OCI-LY1 (cell line): Measurements from ENCODE around the gene C1QTNF9.
"Not testable (repeated sequence)": the region's sequence is repeated elsewhere in the genome, so short reads cannot be mapped to it uniquely, and the experiment has no call there.

Experiments
- H2AFZ ChIP-seq: fragments of 200-600 bp; sonication (generic), shearing (Covaris generic); 2 replicates; pipeline ENCODE4 v1.6.0; 2014; ENCODE audit warnings: antibody characterized with exemption, mild to moderate bottlenecking, low read length
- H3F3A ChIP-seq: fragments of 200-600 bp; sonication (generic), shearing (Covaris generic); 2 replicates; pipeline ENCODE4 v1.6.0; 2014; ENCODE audit warnings: mild to moderate bottlenecking, antibody characterized with exemption, low read length, moderate library complexity; ENCODE audit not compliant: insufficient read depth
- H3K27ac ChIP-seq: fragments of 200-600 bp; sonication (generic); 2 replicates; pipeline ENCODE4 v1.5.1; 2014; ENCODE audit warnings: low read length, mixed run types, mild to moderate bottlenecking, low read depth; ENCODE audit not compliant: poor library complexity, severe bottlenecking
- H3K27me3 ChIP-seq: fragments of 200-600 bp; sonication (generic); 2 replicates; pipeline ENCODE4 v1.6.0; 2014; ENCODE audit warnings: antibody characterized with exemption, mild to moderate bottlenecking, low read length, moderate library complexity; ENCODE audit not compliant: insufficient read depth
- H3K36me3 ChIP-seq: fragments of 200-600 bp; sonication (generic); 2 replicates; pipeline ENCODE4 v1.6.1; 2014; ENCODE audit warnings: mild to moderate bottlenecking, antibody characterized with exemption, low read length, moderate library complexity, mixed read lengths; ENCODE audit not compliant: insufficient read depth
- H3K4me1 ChIP-seq: fragments of 200-600 bp; sonication (generic); 2 replicates; pipeline ENCODE4 v1.5.1; 2014; ENCODE audit warnings: mild to moderate bottlenecking, low read length, moderate library complexity; ENCODE audit not compliant: insufficient read depth, severe bottlenecking
- H3K4me2 ChIP-seq: fragments of 200-600 bp; sonication (generic), shearing (Covaris generic); 2 replicates; pipeline ENCODE4 v1.6.1; 2014; ENCODE audit warnings: low read length
- H3K4me3 ChIP-seq: fragments of 200-600 bp; sonication (generic); 2 replicates; pipeline ENCODE4 v1.5.1; 2014; ENCODE audit warnings: low read length, low read depth, mild to moderate bottlenecking, mixed read lengths; ENCODE audit not compliant: poor library complexity, severe bottlenecking
- H3K79me2 ChIP-seq: fragments of 200-600 bp; shearing (Covaris generic); 2 replicates; pipeline ENCODE4 v1.6.1; 2016; ENCODE audit warnings: mixed run types, low read length, mixed read lengths; ENCODE audit not compliant: insufficient read depth
- H3K9ac ChIP-seq: fragments of 200-600 bp; sonication (generic), shearing (Covaris generic); 2 replicates; pipeline ENCODE4 v1.6.1; 2014; ENCODE audit warnings: mild to moderate bottlenecking, low read length, mixed read lengths
- H3K9me2 ChIP-seq: fragments of 200-600 bp; sonication (generic), shearing (Covaris generic); 2 replicates; pipeline ENCODE4 v1.6.1; 2014; ENCODE audit warnings: low read depth, mild to moderate bottlenecking, low read length, mixed read lengths
- H3K9me3 ChIP-seq: fragments of 200-600 bp; shearing (Covaris generic); 2 replicates; pipeline ENCODE4 v1.6.1; 2014; ENCODE audit warnings: low read length, mixed read lengths
- H4K20me1 ChIP-seq: fragments of 200-600 bp; sonication (generic), shearing (Covaris generic); 2 replicates; pipeline ENCODE4 v1.6.0; 2016; ENCODE audit warnings: mild to moderate bottlenecking, low read length; ENCODE audit not compliant: insufficient read depth
- EZH2 ChIP-seq: fragments of 200-600 bp; sonication (generic), shearing (Covaris generic); IDR thresholded peaks from 2 replicates; pipeline ENCODE4 v1.8.0; 2017; ENCODE audit warnings: borderline replicate concordance, mixed run types, mild to moderate bottlenecking, antibody characterized with exemption, low read length, moderate library complexity, mixed read lengths
- TF ChIP-seq, protein P1 (sequence below): fragments of 200-600 bp; sonication (generic), shearing (Covaris generic); IDR thresholded peaks from 2 replicates; pipeline ENCODE4 v1.5.1; 2017; ENCODE audit warnings: mild to moderate bottlenecking, antibody characterized with exemption, low read length, moderate library complexity, mixed read lengths

The C1QTNF9 gene

GRCh38 chr13:24348797-24349515 is 39.6 kb downstream of the C1QTNF9 start:
- Histone ChIP-seq H4K20me1 (no peaks in the 10 kb centered on the region), H3K4me1 (no peaks in the 10 kb centered on the region), H3K79me2 (no peaks in the 10 kb centered on the region), H3K9ac (no peak overlapping the region), H2AFZ (no peak overlapping the region), H3K9me2 (no peaks in the 10 kb centered on the region), H3K27ac (no peak overlapping the region), H3K4me2 (no peak overlapping the region), H3F3A (no peaks in the 10 kb centered on the region), H3K4me3 (no peak overlapping the region), H3K27me3 (no peaks in the 10 kb centered on the region), H3K9me3 (no peaks in the 10 kb centered on the region), H3K36me3 (no peaks in the 10 kb centered on the region)
- TF ChIP-seq, protein P1, sequence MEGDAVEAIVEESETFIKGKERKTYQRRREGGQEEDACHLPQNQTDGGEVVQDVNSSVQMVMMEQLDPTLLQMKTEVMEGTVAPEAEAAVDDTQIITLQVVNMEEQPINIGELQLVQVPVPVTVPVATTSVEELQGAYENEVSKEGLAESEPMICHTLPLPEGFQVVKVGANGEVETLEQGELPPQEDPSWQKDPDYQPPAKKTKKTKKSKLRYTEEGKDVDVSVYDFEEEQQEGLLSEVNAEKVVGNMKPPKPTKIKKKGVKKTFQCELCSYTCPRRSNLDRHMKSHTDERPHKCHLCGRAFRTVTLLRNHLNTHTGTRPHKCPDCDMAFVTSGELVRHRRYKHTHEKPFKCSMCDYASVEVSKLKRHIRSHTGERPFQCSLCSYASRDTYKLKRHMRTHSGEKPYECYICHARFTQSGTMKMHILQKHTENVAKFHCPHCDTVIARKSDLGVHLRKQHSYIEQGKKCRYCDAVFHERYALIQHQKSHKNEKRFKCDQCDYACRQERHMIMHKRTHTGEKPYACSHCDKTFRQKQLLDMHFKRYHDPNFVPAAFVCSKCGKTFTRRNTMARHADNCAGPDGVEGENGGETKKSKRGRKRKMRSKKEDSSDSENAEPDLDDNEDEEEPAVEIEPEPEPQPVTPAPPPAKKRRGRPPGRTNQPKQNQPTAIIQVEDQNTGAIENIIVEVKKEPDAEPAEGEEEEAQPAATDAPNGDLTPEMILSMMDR, result no peak
- no peak for TF ChIP-seq EZH2

GRCh38 chr13:24349778-24350664 is 40.6 kb downstream of the C1QTNF9 start:
- H3K4me1 ChIP-seq, H3K4me2 ChIP-seq, H3K9me3 ChIP-seq, H3K79me2 ChIP-seq, H3K36me3 ChIP-seq, H3K4me3 ChIP-seq, H4K20me1 ChIP-seq, H3K27me3 ChIP-seq, H3K9ac ChIP-seq, H3K27ac ChIP-seq, H2AFZ ChIP-seq, H3F3A ChIP-seq, H3K9me2 ChIP-seq: not testable (repeated sequence)

GRCh38 chr13:24351423-24351822 is 42.0 kb downstream of the C1QTNF9 start:
- no peaks in the 10 kb centered on the region for H3K27me3 ChIP-seq
- no peak overlapping the region for H3K27ac ChIP-seq
- TF ChIP-seq EZH2, result no peak
- H3K4me3 ChIP-seq, result no peak overlapping the region
- no peaks in the 10 kb centered on the region for H3K4me1 ChIP-seq
- no peaks in the 10 kb centered on the region for H4K20me1 ChIP-seq
- no peak overlapping the region for H3K4me2 ChIP-seq
- H3K9me3 ChIP-seq, result no peaks in the 10 kb centered on the region
- H3F3A ChIP-seq, result no peaks in the 10 kb centered on the region
- no peaks in the 10 kb centered on the region for H3K36me3 ChIP-seq
- H3K9ac ChIP-seq, result no peak overlapping the region
- H3K9me2 ChIP-seq, result no peaks in the 10 kb centered on the region
- H3K79me2 ChIP-seq, result no peaks in the 10 kb centered on the region
- no peak overlapping the region for H2AFZ ChIP-seq

- no peaks in the 10 kb centered on the region for H3F3A ChIP-seq
- no peaks in the 10 kb centered on the region for H3K4me1 ChIP-seq
- no peaks in the 10 kb centered on the region for H3K27me3 ChIP-seq
- H3K4me3 ChIP-seq, result no peak overlapping the region
- no peak overlapping the region for H3K4me2 ChIP-seq
- H3K9me2 ChIP-seq, result no peaks in the 10 kb centered on the region
- H2AFZ ChIP-seq, result no peak overlapping the region
- H3K36me3 ChIP-seq, result no peaks in the 10 kb centered on the region
- H3K9me3 ChIP-seq, result no peaks in the 10 kb centered on the region
- H3K27ac ChIP-seq, result no peak overlapping the region
- TF ChIP-seq, protein P1, result no peak
- TF ChIP-seq EZH2, result no peak
- no peaks in the 10 kb centered on the region for H3K79me2 ChIP-seq
- no peak overlapping the region for H3K9ac ChIP-seq
- no peaks in the 10 kb centered on the region for H4K20me1 ChIP-seq
Measured at GRCh38 chr13:24353736-24354135, 44.4 kb downstream of the C1QTNF9 start.
